IMR-90 (cell line): Measurements from ENCODE around the gene TMPRSS5. TPM values are rescaled to one million over a fixed set of nuclear protein-coding genes. Genes with fewer than 3 reads are reported as not detected.

Source experiments
- ATAC-seq: fragments of 200-7000 bp; cut with Tn5 transposase; 2 replicates; pipeline ENCODE4 v1.9.1; 2020; ENCODE audit warnings: low read depth, mild to moderate bottlenecking, moderate library complexity
- BruUV-seq: library from RNA; stranded (reverse); fragments of 400-500 nt; replicated peaks from 2 replicates; lab custom pipeline; 2021; lab: Mats Ljungman, UMichigan
- CTCF ChIA-PET: fragments of 300-600 bp; formaldehyde crosslinking; extraction: SDS; loops from one replicate; lab custom pipeline; 2021; ENCODE audit warnings: antibody characterized with exemption; lab: Yijun Ruan, JAX
- POLR2A ChIA-PET: fragments of 300-600 bp; sonication (Branson Sonifier 250); formaldehyde crosslinking; loops from one replicate; lab custom pipeline; 2022; ENCODE audit warnings: antibody characterized with exemption; ENCODE audit not compliant: unreplicated experiment; lab: Charles Lee
- DNase-seq: peaks from one replicate; pipeline ENCODE4 v3.0.0; 2013
- H2AFZ ChIP-seq: replicated peaks from 2 replicates; pipeline ENCODE3; 2013; ENCODE audit warnings: low read length, mild to moderate bottlenecking; ENCODE audit not compliant: poor library complexity
- H2AK5ac ChIP-seq: 2 replicates; pipeline ENCODE4 v1.6.1; 2013; ENCODE audit warnings: low read depth, low read length, inconsistent platforms
- H2AK9ac ChIP-seq: replicated peaks from 2 replicates; pipeline ENCODE3; 2013; ENCODE audit warnings: mild to moderate bottlenecking, low read depth, low read length, moderate library complexity; ENCODE audit not compliant: poor library complexity
- H2BK120ac ChIP-seq: 2 replicates; pipeline ENCODE4 v1.6.1; 2013; ENCODE audit warnings: low read depth, low read length, inconsistent platforms
- H2BK15ac ChIP-seq: 3 replicates; pipeline ENCODE4 v1.6.1; 2013; ENCODE audit warnings: low read depth, low read length, inconsistent platforms
- H2BK20ac ChIP-seq: 2 replicates; pipeline ENCODE4 v1.6.1; 2013; ENCODE audit warnings: low read depth, mild to moderate bottlenecking, inconsistent platforms, low read length, moderate library complexity
- H2BK5ac ChIP-seq: 2 replicates; pipeline ENCODE4 v1.6.1; 2013; ENCODE audit warnings: mild to moderate bottlenecking, low read depth, low read length, inconsistent platforms; ENCODE audit not compliant: poor library complexity, severe bottlenecking
- H3K14ac ChIP-seq: replicated peaks from 2 replicates; pipeline ENCODE4 v1.6.1; 2013; ENCODE audit warnings: low read depth, low read length, inconsistent platforms
- H3K18ac ChIP-seq: 2 replicates; pipeline ENCODE4 v1.6.1; 2013; ENCODE audit warnings: low read depth, low read length, control low read depth
- H3K23ac ChIP-seq: 2 replicates; pipeline ENCODE4 v1.6.1; 2013; ENCODE audit warnings: low read depth, low read length, inconsistent platforms
- H3K27ac ChIP-seq: 2 replicates; pipeline ENCODE4 v1.5.1; 2013; ENCODE audit warnings: mild to moderate bottlenecking, control low read depth, low read length; ENCODE audit not compliant: insufficient read depth
- H3K27me3 ChIP-seq: 2 replicates; pipeline ENCODE4 v1.6.1; 2013; ENCODE audit warnings: low read length; ENCODE audit not compliant: control insufficient read depth, insufficient read depth
- H3K36me3 ChIP-seq: 2 replicates; pipeline ENCODE4 v1.6.1; 2013; ENCODE audit warnings: low read length, mixed read lengths; ENCODE audit not compliant: control insufficient read depth, insufficient read depth
- H3K4ac ChIP-seq: 2 replicates; pipeline ENCODE4 v1.6.1; 2013; ENCODE audit warnings: low read depth, low read length, inconsistent platforms
- H3K4me1 ChIP-seq: 2 replicates; pipeline ENCODE4 v1.6.1; 2013; ENCODE audit warnings: low read length, mixed read lengths; ENCODE audit not compliant: control insufficient read depth, insufficient read depth
- H3K4me2 ChIP-seq: 2 replicates; pipeline ENCODE4 v1.6.1; 2013; ENCODE audit warnings: low read depth, mild to moderate bottlenecking, control low read depth, low read length, moderate library complexity
- H3K4me3 ChIP-seq: 2 replicates; pipeline ENCODE4 v1.5.1; 2013; ENCODE audit warnings: low read depth, mild to moderate bottlenecking, control low read depth, low read length, moderate library complexity; ENCODE audit not compliant: insufficient read depth
- H3K56ac ChIP-seq: 2 replicates; pipeline ENCODE4 v1.6.1; 2013; ENCODE audit warnings: low read length, inconsistent platforms; ENCODE audit not compliant: insufficient read depth; ENCODE audit errors: extremely low read depth
- H3K79me1 ChIP-seq, 2 experiments: 2 replicates each; pipeline ENCODE4 v1.6.1; 2013; ENCODE audit warnings: low read length in 2 of 2, inconsistent platforms in 1 of 2, low read depth in 1 of 2
- H3K9ac ChIP-seq: 2 replicates; pipeline ENCODE4 v1.6.1; 2013; ENCODE audit warnings: low read depth, low read length, control low read depth
- H3K9me1 ChIP-seq: 2 replicates; pipeline ENCODE4 v1.6.1; 2013; ENCODE audit warnings: low read length, inconsistent platforms; ENCODE audit not compliant: insufficient read depth
- H3K9me3 ChIP-seq: 2 replicates; pipeline ENCODE4 v1.6.1; 2013; ENCODE audit warnings: low read length; ENCODE audit not compliant: control insufficient read depth, insufficient read depth
- H4K20me1 ChIP-seq: 2 replicates; pipeline ENCODE4 v1.6.1; 2013; ENCODE audit warnings: low read length, inconsistent platforms; ENCODE audit not compliant: insufficient read depth
- H4K5ac ChIP-seq: 2 replicates; pipeline ENCODE4 v1.6.1; 2013; ENCODE audit warnings: mild to moderate bottlenecking, low read depth, low read length, control low read depth
- H4K8ac ChIP-seq, 2 experiments: 2 replicates each; pipeline ENCODE4 v1.6.1; 2013; ENCODE audit warnings: low read depth in 2 of 2, low read length in 2 of 2, control low read depth in 1 of 2, inconsistent platforms in 1 of 2
- H4K91ac ChIP-seq: 2 replicates; pipeline ENCODE4 v1.6.1; 2013; ENCODE audit warnings: low read depth, low read length, inconsistent platforms; ENCODE audit not compliant: insufficient read depth
- CTCF ChIP-seq: conservative IDR thresholded peaks from 2 replicates; pipeline ENCODE4 v1.5.1; 2012; ENCODE audit warnings: mild to moderate bottlenecking, low read depth, low read length, improper control_type of control experiment
- NFE2L2 ChIP-seq: fragments of 150-350 bp; IDR thresholded peaks from 2 replicates; pipeline ENCODE4 v1.6.1; 2016; ENCODE audit warnings: low read depth, mild to moderate bottlenecking, low read length
- RAD21 ChIP-seq: IDR thresholded peaks from 2 replicates; pipeline ENCODE4 v1.6.1; 2012; ENCODE audit warnings: low read length, improper control_type of control experiment
- WGBS, 2 experiments: methylation state at CpG; one replicate each; pipeline versions ENCODE4 v1.1.5 to v1.1.7; 2013; ENCODE audit warnings: missing lambda C conversion rate in 2 of 2; ENCODE audit not compliant: insufficient read length in 1 of 2; ENCODE audit errors: extremely low coverage in 2 of 2; 5-methylcytosine and 5-hydroxymethylcytosine counted together
- dilution Hi-C: fragments of 300-500 bp; cut with HindIII; formaldehyde crosslinking; loops from one replicate; pipeline ENCODE4 v1.14.3; 2018; ENCODE audit warnings: low sequenced_read_pairs; ENCODE audit not compliant: unreplicated experiment
- in situ Hi-C: fragments of 300-500 bp; cut with MboI; formaldehyde crosslinking; loops from 3 replicates; pipeline ENCODE4 v1.14.3; 2019; ENCODE audit warnings: low sequenced_read_pairs, inconsistent platforms, mixed read lengths
- intact Hi-C: fragments of 100-400 bp; cut with micrococcal nuclease; formaldehyde crosslinking; loops from 2 replicates; pipeline ENCODE4 v1.10.0; 2022
- polyA plus RNA-seq, 3 experiments: library from polyadenylated mRNA; depleted of rRNA; stranded (reverse); fragments of >200 nt; gene quantifications; 2 replicates each; pipeline ENCODE4 v1.2.3, GENCODE V29; 2012; ENCODE audit warnings: low replicate concordance in 1 of 3
- total RNA-seq: library from RNA; depleted of rRNA; stranded (reverse); fragments of >200 nt; gene quantifications from 2 replicates; pipeline ENCODE4 v1.2.3, GENCODE V29; 2012

Gene TMPRSS5
- total and polyA plus RNA-seq, 2 of the 4 experiments (the other 2 are of a cell fraction) = under 0.01 to 0.24 TPM

GRCh38 chr11:113725407-113725806 is 19.3 kb upstream of the TMPRSS5 start:
- H2BK120ac ChIP-seq = no peak overlapping the region
- 88% methylated on average over 2 of the region's 5 CpGs; no CpG with 5 or more reads in 1 of the 2 experiments for WGBS, 2 experiments
- H3K9ac ChIP-seq = no peak overlapping the region
- H3K56ac ChIP-seq = no peak overlapping the region
- H3K4me2 ChIP-seq = no peak overlapping the region
- H2BK15ac ChIP-seq = no peak overlapping the region
- H3K9me3 ChIP-seq = no peaks in the 10 kb centered on the region
- in situ Hi-C loops (no loop called here), dilution Hi-C loops (no loop called here), intact Hi-C loops (no loop called here)
- no peak overlapping the region for H2BK20ac ChIP-seq
- no peak overlapping the region for H3K23ac ChIP-seq
- ChIA-PET POLR2A (no interaction called here), CTCF (interaction anchor here (0.6 to 1.4 kb wide), 5 partner anchors 9 to 976 kb away, joined by 3 to 6 read pairs (median 4); no protein-coding TSS in a partner anchor)
- no peaks in the 10 kb centered on the region for H3K79me1 ChIP-seq
- H3K36me3 ChIP-seq = no peaks in the 10 kb centered on the region
- DNase-seq (no peak), ATAC-seq (no peak)
- no peak overlapping the region for H4K91ac ChIP-seq
- H2AK5ac ChIP-seq = no peak overlapping the region
- no peak overlapping the region for H4K5ac ChIP-seq
- H2BK5ac ChIP-seq = no peak overlapping the region
- no peak overlapping the region for H2AFZ ChIP-seq
- H4K8ac ChIP-seq = no peak overlapping the region
- no peaks in the 10 kb centered on the region for H3K27me3 ChIP-seq
- H3K4me3 ChIP-seq = no peak overlapping the region
- H3K18ac ChIP-seq = no peak overlapping the region
- no peak overlapping the region for H3K14ac ChIP-seq
- H3K9me1 ChIP-seq = peaks cover 10% of the 10 kb centered on the region; the same call in 1 of the 2 replicates
- H3K4me1 ChIP-seq = peaks cover 4% of the 10 kb centered on the region; the same call in 1 of the 2 replicates
- no peak overlapping the region for H2AK9ac ChIP-seq
- TF ChIP-seq RAD21 (no peak), NFE2L2 (no peak), CTCF (no peak; the same call in 1 of the 2 replicates)
- no TSS peak for BruUV-seq
- H3K4ac ChIP-seq = no peak overlapping the region
- no peaks in the 10 kb centered on the region for H4K20me1 ChIP-seq
- no peak overlapping the region for H3K27ac ChIP-seq
